NT2/D1 (cell line): ENCODE measurements around the gene SFXN5.
A peak's percentile ranks its signal among the peaks of the same experiment; 100 is the strongest.

Experiments
- DNase-seq: peaks from one replicate; pipeline ENCODE4 v3.0.0-alpha.2; 2011; ENCODE audit warnings: low read depth, low spot score
- H3K27me3 ChIP-seq: 2 replicates; pipeline ENCODE4 v1.6.0; 2011; ENCODE audit warnings: mild to moderate bottlenecking; ENCODE audit not compliant: insufficient read length, insufficient read depth
- H3K36me3 ChIP-seq: 2 replicates; pipeline ENCODE4 v1.6.1; 2011; ENCODE audit warnings: mild to moderate bottlenecking, low read length, mixed read lengths; ENCODE audit not compliant: insufficient read depth, insufficient read length
- H3K4me1 ChIP-seq: 2 replicates; pipeline ENCODE4 v1.5.1; 2011; ENCODE audit not compliant: insufficient read depth, insufficient read length
- H3K4me3 ChIP-seq: 2 replicates; pipeline ENCODE4 v1.5.1; 2011; ENCODE audit warnings: low read depth; ENCODE audit not compliant: insufficient read length
- H3K9ac ChIP-seq: 2 replicates; pipeline ENCODE4 v1.6.0; 2011; ENCODE audit warnings: low read depth; ENCODE audit not compliant: insufficient read length
- H3K9me3 ChIP-seq: 2 replicates; pipeline ENCODE4 v1.5.1; 2011; ENCODE audit warnings: mild to moderate bottlenecking, low read length; ENCODE audit not compliant: insufficient read depth
- SUZ12 ChIP-seq: IDR thresholded peaks from 2 replicates; pipeline ENCODE4 v1.6.1; 2011; ENCODE audit not compliant: insufficient read length, insufficient read depth; ENCODE audit errors: extremely low read depth
- YY1 ChIP-seq: IDR thresholded peaks from 2 replicates; pipeline ENCODE4 v1.6.1; 2011; ENCODE audit not compliant: insufficient read length, insufficient read depth
- ZNF274 ChIP-seq: IDR thresholded peaks from 2 replicates; pipeline ENCODE4 v1.6.1; 2011; ENCODE audit warnings: mild to moderate bottlenecking, low read depth, low read length

The SFXN5 gene

DNA sequence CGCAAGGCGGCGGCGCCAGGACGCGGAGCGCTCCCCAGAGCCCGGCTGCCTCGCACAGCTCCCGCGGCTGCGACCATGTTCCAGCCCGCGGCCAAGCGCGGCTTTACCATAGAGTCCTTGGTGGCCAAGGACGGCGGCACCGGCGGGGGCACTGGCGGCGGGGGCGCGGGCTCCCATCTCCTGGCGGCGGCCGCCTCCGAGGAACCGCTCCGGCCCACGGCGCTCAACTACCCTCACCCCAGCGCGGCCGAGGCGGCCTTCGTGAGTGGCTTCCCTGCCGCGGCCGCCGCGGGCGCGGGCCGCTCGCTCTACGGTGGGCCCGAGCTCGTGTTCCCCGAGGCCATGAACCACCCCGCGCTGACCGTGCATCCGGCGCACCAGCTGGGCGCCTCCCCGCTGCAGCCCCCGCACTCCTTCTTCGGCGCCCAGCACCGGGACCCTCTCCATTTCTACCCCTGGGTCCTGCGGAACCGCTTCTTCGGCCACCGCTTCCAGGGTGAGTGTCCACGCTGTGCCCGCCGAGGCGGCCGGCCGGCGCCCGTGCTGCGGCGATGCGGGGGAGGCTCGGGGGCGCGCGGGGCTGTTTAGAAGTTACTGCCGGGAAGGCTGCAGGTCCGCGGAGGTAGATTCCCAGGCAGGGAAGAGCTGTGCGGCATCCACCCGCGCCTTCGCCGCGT is 153.5 kb downstream of the SFXN5 start:
- H3K27me3 ChIP-seq, result peaks cover 96% of the 10 kb centered on the region
- H3K4me1 ChIP-seq, result peaks cover 4% of the 10 kb centered on the region
- no peaks in the 10 kb centered on the region for H3K36me3 ChIP-seq
- peak overlapping the region; percentile 18 for H3K4me3 ChIP-seq
- no peak for TF ChIP-seq ZNF274
- TF ChIP-seq SUZ12, result peak; percentile 55
- no peak for TF ChIP-seq YY1
- H3K9me3 ChIP-seq, result no peaks in the 10 kb centered on the region
- H3K9ac ChIP-seq, result no peak overlapping the region
- DNase-seq, result no peak

DNA sequence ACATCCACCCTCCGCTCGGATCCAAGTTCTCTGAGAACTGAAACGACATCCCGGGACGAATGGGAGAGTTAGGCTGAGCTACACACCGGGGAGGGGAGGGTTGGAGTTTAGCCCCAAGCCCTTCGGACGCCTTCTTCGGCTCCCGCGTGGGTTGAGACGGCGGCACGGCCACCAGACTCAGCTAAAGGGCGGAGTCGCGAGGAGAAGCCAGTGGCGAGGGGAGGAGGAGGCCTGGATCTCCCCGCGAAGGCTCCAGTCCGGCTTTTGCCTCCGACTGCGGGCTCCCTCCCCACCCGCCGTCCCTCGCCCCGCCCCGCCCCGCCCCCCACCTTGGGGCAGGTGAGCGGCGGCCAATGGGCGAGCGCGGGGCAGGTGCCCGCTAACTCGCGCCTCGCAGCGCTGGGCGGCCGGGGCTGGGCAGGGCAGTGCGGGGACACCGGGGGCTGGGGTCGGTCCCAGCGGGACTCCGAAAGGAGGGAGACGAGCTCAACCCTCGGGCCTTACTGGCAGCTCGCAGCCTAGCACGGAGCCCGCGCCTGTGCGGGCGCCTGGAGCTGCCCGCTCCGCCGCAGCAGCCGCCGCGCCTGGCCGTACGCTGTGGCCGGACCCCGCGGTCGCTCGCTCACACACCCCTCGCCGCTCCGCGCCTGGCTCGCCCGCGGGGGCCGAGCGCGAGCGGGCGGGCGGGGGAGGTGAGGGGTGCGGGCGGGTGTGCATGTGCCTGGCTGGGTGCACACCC is 154.2 kb downstream of the SFXN5 start, which contains the start of gene EMX1:
Gene EMX1 (plus strand): TSS at position 382 of the 739 bp plus-strand sequence. CDS start 334 bp downstream, at position 716.
- DNase-seq, result no peak
- no peaks in the 10 kb centered on the region for H3K9me3 ChIP-seq
- peak within 1 kb of the TSS; percentile 50 for H3K9ac ChIP-seq
- H3K27me3 ChIP-seq, result peaks cover 96% of the 10 kb centered on the region
- H3K4me3 ChIP-seq, result peak within 1 kb of the TSS; percentile 46
- H3K36me3 ChIP-seq, result no peaks in the 10 kb centered on the region
- TF ChIP-seq SUZ12 (peak; percentile 46), YY1 (no peak)
- peaks cover 4% of the 10 kb centered on the region for H3K4me1 ChIP-seq

DNA sequence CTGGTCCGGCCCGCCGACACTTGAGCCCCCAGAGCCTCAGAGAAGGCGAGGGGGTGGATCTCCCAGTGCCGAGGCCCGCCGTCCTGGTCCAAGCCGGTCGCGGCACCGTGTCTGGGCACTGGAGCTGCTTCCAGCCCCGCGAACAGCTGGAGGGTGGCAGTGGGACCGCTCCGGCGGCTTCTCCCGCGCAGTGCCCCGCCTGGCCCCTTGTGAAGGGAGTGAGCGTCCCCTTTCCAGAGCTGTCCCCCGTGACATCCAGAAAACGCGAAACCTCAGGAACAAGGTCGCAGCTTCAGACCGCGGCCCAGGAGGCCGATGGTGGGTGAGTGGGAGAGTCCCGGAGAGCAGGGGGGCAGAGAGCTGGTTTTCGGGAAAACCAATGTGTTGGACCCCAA is 154.8 kb downstream of the SFXN5 start:
- Histone ChIP-seq H3K9me3 (no peaks in the 10 kb centered on the region), H3K36me3 (no peaks in the 10 kb centered on the region), H3K4me1 (peaks cover 4% of the 10 kb centered on the region), H3K27me3 (peaks cover 96% of the 10 kb centered on the region), H3K9ac (peak overlapping the region; percentile 50), H3K4me3 (peak overlapping the region; percentile 46)
- TF ChIP-seq YY1 (no peak), SUZ12 (no peak), ZNF274 (no peak)
- no peak for DNase-seq

GRCh38 chr2:72915907-72916742 is 155.4 kb downstream of the SFXN5 start:
- H3K9ac ChIP-seq, result peak overlapping the region; percentile 50
- TF ChIP-seq SUZ12 (no peak), ZNF274 (no peak), YY1 (no peak)
- peaks cover 96% of the 10 kb centered on the region for H3K27me3 ChIP-seq
- H3K36me3 ChIP-seq, result no peaks in the 10 kb centered on the region
- peak overlapping the region; percentile 46 for H3K4me3 ChIP-seq
- no peaks in the 10 kb centered on the region for H3K9me3 ChIP-seq
- H3K4me1 ChIP-seq, result peaks cover 4% of the 10 kb centered on the region
- DNase-seq, result no peak

DNA sequence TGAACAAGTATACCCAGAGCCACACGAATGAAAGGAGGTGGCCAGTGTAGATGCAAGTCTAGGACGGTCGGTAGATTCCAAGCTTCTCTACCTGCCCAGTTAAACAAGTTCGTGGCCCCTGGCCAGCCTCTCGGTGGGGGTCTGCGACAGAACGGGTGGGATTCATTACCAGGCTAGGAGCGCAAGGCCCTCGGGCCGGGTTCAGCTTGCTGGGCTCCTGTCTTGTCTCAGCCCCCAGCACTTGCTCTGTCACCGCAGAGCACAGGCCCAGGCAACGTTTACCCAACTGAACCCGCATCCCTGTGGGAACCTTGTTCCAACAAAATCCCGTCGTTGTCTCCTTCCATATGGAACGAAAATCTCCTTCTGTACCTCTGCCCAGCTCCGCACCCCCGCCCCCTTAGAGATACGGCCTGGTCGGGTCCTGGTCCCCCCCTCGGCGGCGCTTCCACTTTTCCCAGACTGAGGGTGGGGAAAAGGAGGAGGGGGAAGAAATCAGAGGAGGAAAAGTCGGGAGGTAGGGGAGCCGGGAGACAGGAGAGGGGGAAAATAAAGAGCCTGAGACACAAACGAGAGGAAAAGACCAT is 156.1 kb downstream of the SFXN5 start:
- DNase-seq, result no peak

GRCh38 chr2:72914589-72915319 is 156.8 kb downstream of the SFXN5 start:
- Histone ChIP-seq H3K36me3 (no peaks in the 10 kb centered on the region), H3K9ac (no peak overlapping the region), H3K4me1 (peaks cover 4% of the 10 kb centered on the region), H3K4me3 (no peak overlapping the region), H3K27me3 (peaks cover 96% of the 10 kb centered on the region), H3K9me3 (no peaks in the 10 kb centered on the region)
- no peak for DNase-seq
- TF ChIP-seq YY1, result no peak
- no peak for TF ChIP-seq SUZ12
- TF ChIP-seq ZNF274, result no peak

More for the DNA sequence above, 156.1 kb downstream of the SFXN5 start:
- TF ChIP-seq SUZ12 (peak; percentile 90), ZNF274 (no peak)
- H3K9ac ChIP-seq, result no peak overlapping the region
- peaks cover 96% of the 10 kb centered on the region for H3K27me3 ChIP-seq
- no peaks in the 10 kb centered on the region for H3K9me3 ChIP-seq
- H3K36me3 ChIP-seq, result no peaks in the 10 kb centered on the region
- H3K4me1 ChIP-seq, result peaks cover 4% of the 10 kb centered on the region
- peak overlapping the region; percentile 8 for H3K4me3 ChIP-seq
